ENCODE results near the gene ANXA3.

The ANXA3 gene

GRCh38 chr4:78645853-78646757 lies 94.5 kb downstream of the ANXA3 start:
- DNase-seq (ENCODE audit: low spot score): no peak

GRCh38 chr4:78647272-78647671 lies 95.7 kb downstream of the ANXA3 start:
- no peak for DNase-seq (ENCODE audit: low spot score)

- DNase-seq (ENCODE audit: low spot score): no peak
These were observed 97.2 kb downstream of the ANXA3 start for GRCh38 chr4:78648640-78649363.

- DNase-seq (ENCODE audit: low spot score): no peak
These were observed 98.8 kb downstream of the ANXA3 start for GRCh38 chr4:78650106-78651024.

GRCh38 chr4:78651250-78651860 lies 99.8 kb downstream of the ANXA3 start:
- no peak for DNase-seq (ENCODE audit: low spot score)

GRCh38 chr4:78652282-78652876 lies 100.8 kb downstream of the ANXA3 start:
- no peak for DNase-seq (ENCODE audit: low spot score)

GRCh38 chr4:78653655-78654054 lies 102.1 kb downstream of the ANXA3 start:
- DNase-seq (ENCODE audit: low spot score): peak; percentile 26

GRCh38 chr4:78654807-78655206 lies 103.2 kb downstream of the ANXA3 start:
- DNase-seq (ENCODE audit: low spot score): no peak

GRCh38 chr4:78656968-78657445 lies 105.4 kb downstream of the ANXA3 start:
- no peak for DNase-seq (ENCODE audit: low spot score)

- no peak for DNase-seq (ENCODE audit: low spot score)
These were observed 107.7 kb downstream of the ANXA3 start for GRCh38 chr4:78659264-78659663.

GRCh38 chr4:78659665-78660064 lies 108.1 kb downstream of the ANXA3 start:
- no peak for DNase-seq (ENCODE audit: low spot score)
